NT2/D1 (cell line): ENCODE data around the gene SRGAP1.

Source experiments
- SUZ12 ChIP-seq: IDR thresholded peaks from 2 replicates; pipeline ENCODE4 v1.6.1; 2011; ENCODE audit not compliant: insufficient read length, insufficient read depth; ENCODE audit errors: extremely low read depth
- YY1 ChIP-seq: IDR thresholded peaks from 2 replicates; pipeline ENCODE4 v1.6.1; 2011; ENCODE audit not compliant: insufficient read length, insufficient read depth
- ZNF274 ChIP-seq: IDR thresholded peaks from 2 replicates; pipeline ENCODE4 v1.6.1; 2011; ENCODE audit warnings: mild to moderate bottlenecking, low read depth, low read length

DNA sequence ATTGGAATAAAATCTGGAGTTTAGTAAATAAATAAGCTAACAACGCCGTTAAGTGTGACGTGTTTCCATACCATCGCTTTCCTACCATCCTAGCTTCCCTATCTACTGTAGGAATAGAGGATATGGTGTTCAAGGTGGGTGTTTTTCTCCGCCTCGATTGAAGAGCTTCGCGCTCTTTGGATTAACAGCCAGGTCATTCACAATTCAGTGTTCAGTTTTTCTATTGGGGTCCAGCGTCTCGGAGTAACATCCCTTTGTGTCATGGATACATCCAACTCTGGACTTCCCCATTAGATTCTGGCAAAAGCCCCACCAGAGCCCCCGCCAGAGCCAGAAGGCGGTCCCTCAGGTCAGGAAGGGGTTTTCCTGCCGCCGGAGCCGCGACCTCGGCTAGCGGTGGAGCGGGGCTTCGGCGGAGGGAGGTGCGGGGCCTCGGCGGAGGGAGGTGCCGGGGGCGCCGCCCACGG, 1.2 kb upstream of the SRGAP1 start:
- no peak for TF ChIP-seq YY1
- no peak for TF ChIP-seq ZNF274
- TF ChIP-seq SUZ12: no peak
